HG02981 (cell line): ENCODE results near the gene MCF2.

ENCODE experiments used
- ATAC-seq: cut with Tn5 transposase; IDR thresholded peaks from one replicate; pipeline ENCODE4 v1.9.1; 2021; ENCODE audit warnings: mild to moderate bottlenecking, moderate library complexity; ENCODE audit not compliant: unreplicated experiment

The MCF2 gene

DNA sequence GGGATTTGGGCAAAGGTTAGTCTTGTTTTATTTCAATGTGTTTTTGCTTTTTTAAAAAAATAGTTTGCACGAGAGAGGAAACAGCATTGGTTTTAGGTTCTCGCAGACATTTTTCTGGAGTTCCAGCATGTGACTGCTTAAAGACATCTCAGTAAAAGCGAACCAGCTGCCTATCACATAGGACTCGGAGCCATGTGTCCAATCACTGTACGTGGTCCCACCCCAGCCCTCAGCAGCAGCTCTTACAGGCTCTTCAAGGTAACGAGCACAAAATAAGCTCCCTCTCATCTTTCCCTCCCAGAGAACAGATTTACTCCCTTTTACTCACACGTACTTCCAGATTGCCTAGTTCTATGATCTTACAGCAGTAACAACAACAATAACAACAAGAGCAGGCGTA, 68.7 kb downstream of the MCF2 start:
- no peak for ATAC-seq

DNA sequence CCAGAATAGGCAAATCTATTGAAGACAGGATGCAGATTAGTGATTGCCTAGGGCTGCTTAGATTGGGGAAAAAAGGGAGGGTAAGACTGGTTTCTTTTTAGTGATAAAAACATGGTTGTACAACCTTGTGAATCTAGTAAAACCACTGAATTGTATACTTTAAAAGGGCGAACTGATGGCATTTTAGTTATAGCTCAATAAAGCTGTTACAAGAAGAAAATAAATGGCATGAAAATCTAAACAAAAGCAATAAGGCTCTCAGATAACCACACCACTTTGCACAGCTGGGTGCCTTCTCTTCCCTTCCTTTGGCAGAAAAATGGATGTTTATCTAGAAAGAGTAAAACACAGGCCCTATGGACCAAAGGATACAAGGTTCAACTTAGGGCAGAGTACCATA, 107.9 kb downstream of the MCF2 start:
- no peak for ATAC-seq

DNA sequence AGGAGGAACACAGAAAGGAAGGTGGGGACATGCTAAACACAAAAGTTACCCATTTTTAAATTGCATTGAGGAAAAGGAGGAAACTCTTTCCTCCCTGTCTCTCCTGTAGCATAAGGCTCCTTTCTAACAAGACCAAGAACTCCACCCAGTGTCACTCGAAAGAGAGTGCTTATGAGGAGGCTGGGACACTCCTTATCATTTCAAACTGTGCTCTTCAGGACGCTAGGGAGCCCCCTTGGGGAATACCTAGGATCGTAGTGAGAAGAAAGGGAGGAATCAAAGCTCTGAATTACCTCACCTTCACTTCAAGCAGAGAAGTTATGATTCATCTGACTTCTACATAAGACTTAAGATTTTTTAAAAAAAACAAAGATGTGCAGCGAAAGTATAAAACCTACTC, 111.9 kb downstream of the MCF2 start:
- no peak for ATAC-seq

GRCh38 chrX:139585613-139586012, 122.4 kb downstream of the MCF2 start:
- ATAC-seq, result no peak

GRCh38 chrX:139581068-139581467, 126.9 kb downstream of the MCF2 start:
- no peak for ATAC-seq

- ATAC-seq, result no peak
Observed at GRCh38 chrX:139566981-139567380, 141.0 kb downstream of the MCF2 start.

- no peak for ATAC-seq
Observed at GRCh38 chrX:139563251-139563650, 144.7 kb downstream of the MCF2 start.

DNA sequence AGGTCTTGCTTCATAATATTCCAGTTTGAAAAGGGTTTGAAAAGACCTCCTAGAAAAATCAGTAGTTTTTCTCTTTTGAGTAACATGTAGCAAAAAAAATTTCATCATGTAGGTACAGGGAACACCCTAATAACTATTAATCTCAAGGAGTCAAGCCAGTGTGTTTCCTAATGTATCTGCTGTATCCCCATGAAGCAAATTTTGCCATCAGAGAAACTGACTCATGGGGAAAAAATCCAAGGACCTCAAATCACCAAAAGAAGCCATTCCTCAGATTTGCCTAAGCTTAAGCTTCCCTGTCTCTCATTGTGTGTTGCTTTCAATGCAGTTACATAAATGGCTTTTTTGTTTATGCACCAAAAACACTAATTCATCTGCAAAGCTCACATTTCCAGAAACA, 147.7 kb downstream of the MCF2 start:
- ATAC-seq, result no peak

DNA sequence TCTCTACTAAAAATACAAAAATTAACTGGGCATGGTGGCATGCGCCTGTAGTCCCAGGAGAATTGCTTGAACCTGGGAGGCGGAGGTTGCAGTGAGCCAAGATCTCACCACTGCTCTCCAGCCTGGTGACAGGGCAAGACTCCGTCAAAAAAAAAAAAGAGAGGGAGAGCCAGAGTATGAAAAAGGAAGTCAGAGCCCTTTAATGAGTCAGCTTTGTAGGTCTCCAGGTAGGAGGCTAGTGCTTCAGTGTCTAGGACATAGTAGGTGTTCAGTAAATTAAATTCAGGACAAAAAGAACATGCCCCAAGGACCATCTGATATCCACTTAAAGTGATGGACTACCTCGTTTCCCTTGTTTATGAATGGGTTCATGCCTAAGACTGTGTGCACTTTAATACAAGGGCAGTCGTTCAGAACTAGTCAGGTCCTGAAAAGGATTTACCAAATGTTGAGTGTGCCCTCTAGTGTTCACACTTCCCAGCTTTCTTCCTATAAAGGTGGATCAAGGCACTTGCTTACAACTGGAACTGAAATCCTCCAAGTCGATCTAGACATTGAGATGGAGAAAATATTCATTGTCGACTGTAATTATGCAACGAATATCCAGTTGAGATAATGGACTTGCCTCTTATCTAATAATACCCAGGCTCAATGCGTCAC, 148.5 kb downstream of the MCF2 start:
- ATAC-seq, result no peak

- no peak for ATAC-seq
Observed at GRCh38 chrX:139554991-139555675, 152.8 kb downstream of the MCF2 start.

GRCh38 chrX:139554376-139554775, 153.6 kb downstream of the MCF2 start:
- peak; percentile 35 for ATAC-seq

DNA sequence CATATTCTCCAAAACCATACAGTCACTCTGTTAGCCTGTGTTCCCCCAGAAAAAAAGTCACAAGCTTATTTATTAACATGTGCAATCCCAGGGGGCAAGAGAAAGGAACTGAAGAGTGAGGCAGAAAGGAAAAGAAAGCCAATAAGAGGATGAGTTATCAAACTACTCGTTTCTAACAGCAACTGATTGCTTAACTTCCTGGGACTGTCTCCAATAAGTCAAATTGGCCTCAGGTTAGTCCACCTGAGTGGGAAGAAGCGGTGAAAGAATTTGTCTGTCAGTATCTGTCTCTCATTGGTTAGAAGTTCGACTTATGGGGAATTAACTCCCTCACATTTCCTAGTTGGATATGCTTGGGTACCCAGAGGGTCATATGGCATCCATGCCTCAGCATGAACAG, 163.4 kb downstream of the MCF2 start:
- ATAC-seq, result no peak

DNA sequence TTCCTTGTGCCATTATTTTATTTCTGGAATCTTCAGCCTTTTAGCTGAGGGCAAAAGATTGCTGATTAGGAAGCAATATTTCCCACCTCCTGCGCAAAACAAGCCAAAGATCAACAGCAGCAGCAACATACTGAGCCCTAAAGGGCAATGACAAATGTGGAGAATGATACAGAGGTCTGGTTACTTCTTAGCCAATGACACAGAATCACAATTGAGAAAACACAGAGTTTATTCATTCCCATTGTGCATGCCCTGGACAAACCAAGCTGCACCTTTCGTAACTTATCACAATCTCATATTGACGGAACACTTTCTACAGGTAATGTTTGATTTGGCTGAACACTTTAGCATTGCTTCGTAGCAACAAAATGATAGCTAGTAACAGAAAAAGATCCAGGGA, 164.0 kb downstream of the MCF2 start:
- ATAC-seq, result no peak

GRCh38 chrX:139542652-139543051, 165.3 kb downstream of the MCF2 start:
- no peak for ATAC-seq

DNA sequence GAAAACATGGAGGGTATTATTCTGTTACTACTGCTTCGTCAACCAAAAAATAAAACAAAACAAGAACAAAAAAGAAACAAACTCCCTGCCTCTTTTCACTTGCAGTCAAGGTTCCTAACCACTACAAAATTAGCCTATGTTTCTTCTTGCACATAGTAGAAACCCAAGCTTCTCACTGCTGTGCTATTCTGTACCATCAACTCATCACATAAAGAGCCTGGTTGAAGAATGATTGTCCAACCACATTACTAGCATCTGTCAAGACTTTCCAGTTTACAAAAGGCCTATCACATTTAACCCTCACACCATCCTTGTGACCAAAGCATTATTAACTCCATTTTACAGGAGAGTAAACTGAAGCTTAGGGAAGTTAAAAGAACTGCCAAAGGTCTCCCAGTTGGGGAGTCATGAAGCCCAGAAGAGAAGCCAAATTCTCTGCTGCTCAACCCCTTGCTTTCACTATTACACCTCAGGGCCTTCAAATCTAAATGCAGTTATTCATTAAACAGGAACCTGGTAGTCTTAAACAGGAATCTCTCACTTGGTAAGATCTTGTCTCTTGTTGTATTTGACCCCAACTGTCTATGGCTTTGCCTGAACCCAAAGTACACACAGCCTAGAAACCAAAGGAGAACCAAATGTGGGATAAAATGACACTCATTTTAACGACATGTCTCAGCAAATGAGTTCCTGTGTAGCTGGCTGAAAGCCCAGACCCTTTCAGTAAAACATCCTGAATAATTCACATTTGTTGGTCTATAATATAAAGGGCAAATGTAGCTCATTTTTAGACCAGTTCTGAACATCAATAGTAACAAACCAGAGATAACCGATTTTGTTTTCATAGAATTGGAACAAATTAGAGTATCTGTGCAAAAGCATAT, 168.8 kb downstream of the MCF2 start:
- ATAC-seq, result peak; percentile 94

DNA sequence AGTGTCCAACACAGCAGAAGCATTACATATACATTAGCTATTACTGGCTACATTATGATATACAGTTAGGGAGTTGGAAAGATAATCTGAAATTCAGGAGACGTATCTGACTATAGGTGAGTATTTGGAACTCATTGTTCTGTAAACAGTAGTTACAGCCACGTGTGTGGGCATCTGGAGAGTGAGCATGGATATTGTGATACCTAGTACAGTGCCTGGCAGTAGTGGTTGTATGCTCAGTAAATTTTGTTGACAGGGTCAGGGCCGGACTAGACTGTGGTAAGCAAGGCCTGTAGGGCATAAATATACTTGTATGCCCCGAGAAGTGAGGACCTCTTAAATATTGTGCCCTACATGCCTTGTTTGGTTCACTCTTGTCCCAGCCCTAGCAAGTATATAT, 174.5 kb downstream of the MCF2 start:
- no peak for ATAC-seq

GRCh38 chrX:139532834-139533233, 175.1 kb downstream of the MCF2 start:
- ATAC-seq, result no peak
